CD14-positive monocyte (primary cell): ENCODE results near the gene SLC35C1. TPM values are rescaled to one million over a fixed set of nuclear protein-coding genes. Genes with fewer than 3 reads are reported as not detected.

Experiments
- DNase-seq, 3 donors: peaks; one replicate each; pipeline ENCODE4 v3.0.0-alpha.2; 2011 to 2022
- H2AFZ ChIP-seq: 2 replicates; pipeline ENCODE4 v1.6.0; 2012; ENCODE audit warnings: mild to moderate bottlenecking, low read depth, low read length, inconsistent platforms; ENCODE audit not compliant: insufficient read depth, poor library complexity, severe bottlenecking
- H3K27ac ChIP-seq, 2 donors: 1 replicate in 1 of 2; 2 replicates in 1 of 2; pipeline ENCODE4 v1.5.1; 2012 to 2013; ENCODE audit warnings: low read length in 2 of 2, control low read depth in 1 of 2, inconsistent platforms in 1 of 2, low read depth in 1 of 2, mild to moderate bottlenecking in 1 of 2
- H3K27me3 ChIP-seq, 2 donors: one replicate each; pipeline versions ENCODE4 v1.6.0 to v1.6.1; 2011 to 2013; ENCODE audit warnings: low read length in 2 of 2; ENCODE audit not compliant: control insufficient read depth in 2 of 2, insufficient read depth in 2 of 2
- H3K36me3 ChIP-seq, 2 donors: replicated peaks in 1 of 2; 1 replicate in 1 of 2; 2 replicates in 1 of 2; pipeline versions ENCODE4 v1.5.1 to v1.6.1; 2012 to 2013; ENCODE audit warnings: low read length in 2 of 2, control low read depth in 1 of 2, inconsistent platforms in 1 of 2, mild to moderate bottlenecking in 1 of 2; ENCODE audit not compliant: insufficient read depth in 2 of 2, control insufficient read depth in 1 of 2
- H3K4me1 ChIP-seq, 2 donors: 1 replicate in 1 of 2; 2 replicates in 1 of 2; pipeline versions ENCODE4 v1.5.1 to v1.6.1; 2012 to 2013; ENCODE audit warnings: low read length in 2 of 2, control low read depth in 1 of 2, inconsistent platforms in 1 of 2, mild to moderate bottlenecking in 1 of 2, moderate library complexity in 1 of 2; ENCODE audit not compliant: insufficient read depth in 2 of 2, control insufficient read depth in 1 of 2
- H3K4me2 ChIP-seq: replicated peaks from 2 replicates; pipeline ENCODE3; 2012; ENCODE audit warnings: low read length, moderate library complexity, mild to moderate bottlenecking; ENCODE audit not compliant: poor library complexity, severe bottlenecking; ENCODE audit errors: extremely low read depth
- H3K4me3 ChIP-seq, 3 experiments: fragments of 200-600 bp in 1 of 3; sonication (generic) in 1 of 3; replicated peaks in 1 of 3; 1 replicate in 2 of 3; 2 replicates in 1 of 3; pipeline ENCODE4 v1.5.1; 2011 to 2013; ENCODE audit warnings: low read length in 3 of 3, mild to moderate bottlenecking in 3 of 3, control low read depth in 2 of 3, low read depth in 2 of 3, inconsistent platforms in 1 of 3, moderate library complexity in 1 of 3
- H3K79me2 ChIP-seq: 2 replicates; pipeline ENCODE4 v1.6.0; 2012; ENCODE audit warnings: mild to moderate bottlenecking, control low read depth, inconsistent platforms, low read length, moderate library complexity; ENCODE audit not compliant: insufficient read depth
- H3K9ac ChIP-seq: 2 replicates; pipeline ENCODE4 v1.6.0; 2017; ENCODE audit warnings: low read length, mild to moderate bottlenecking; ENCODE audit not compliant: insufficient read depth, poor library complexity, severe bottlenecking
- H3K9me3 ChIP-seq, 2 donors: replicated peaks in 1 of 2; 1 replicate in 1 of 2; 2 replicates in 1 of 2; pipeline versions ENCODE4 v1.5.1 to v1.6.1; 2012 to 2013; ENCODE audit warnings: low read length in 2 of 2, control low read depth in 1 of 2; ENCODE audit not compliant: control insufficient read depth in 1 of 2, insufficient read depth in 1 of 2
- H4K20me1 ChIP-seq: 2 replicates; pipeline ENCODE4 v1.6.0; 2012; ENCODE audit warnings: mild to moderate bottlenecking, low read length, control low read depth, moderate library complexity; ENCODE audit not compliant: insufficient read depth
- H3K27ac Mint-ChIP-seq, 7 donors: one replicate each; pipeline ENCODE4 v1.8.0; 2020; ENCODE audit warnings: mild to moderate bottlenecking in 7 of 7, mixed read lengths in 7 of 7, moderate library complexity in 6 of 7, inconsistent platforms in 2 of 7
- H3K27me3 Mint-ChIP-seq, 3 donors: one replicate each; pipeline ENCODE4 v1.8.0; 2021 to 2022; ENCODE audit warnings: low read depth in 3 of 3, mild to moderate bottlenecking in 3 of 3, mixed read lengths in 3 of 3, moderate library complexity in 3 of 3, inconsistent platforms in 1 of 3
- H3K36me3 Mint-ChIP-seq, 2 donors: one replicate each; pipeline ENCODE4 v1.8.0; 2020; ENCODE audit warnings: mixed read lengths in 2 of 2, inconsistent platforms in 1 of 2, mild to moderate bottlenecking in 1 of 2
- H3K4me1 Mint-ChIP-seq: one replicate; pipeline ENCODE4 v1.8.0; 2020; ENCODE audit warnings: mild to moderate bottlenecking, mixed read lengths
- H3K4me3 Mint-ChIP-seq, 2 donors: one replicate each; pipeline ENCODE4 v1.8.0; 2020; ENCODE audit warnings: mild to moderate bottlenecking in 2 of 2, mixed read lengths in 2 of 2, moderate library complexity in 1 of 2
- H3K9me3 Mint-ChIP-seq, 7 donors: one replicate each; pipeline ENCODE4 v1.8.0; 2020 to 2022; ENCODE audit warnings: mixed read lengths in 7 of 7, mild to moderate bottlenecking in 6 of 7, moderate library complexity in 6 of 7, inconsistent platforms in 2 of 7
- CTCF ChIP-seq: fragments of 200-600 bp; IDR thresholded peaks from one replicate; pipeline ENCODE4 v1.8.0; 2022; ENCODE audit warnings: antibody characterized with exemption, mild to moderate bottlenecking
- WGBS: methylation state at CpG from one replicate; pipeline ENCODE4 v1.1.5; 2013; ENCODE audit warnings: missing lambda C conversion rate; ENCODE audit not compliant: insufficient coverage; 5-methylcytosine and 5-hydroxymethylcytosine counted together
- intact Hi-C, 2 donors: fragments of 100-400 bp; cut with micrococcal nuclease; formaldehyde crosslinking; loops; one replicate each; pipeline versions ENCODE4 v1.15.0 to v1.15.1; 2023
- polyA plus RNA-seq, 3 donors: library from polyadenylated mRNA; depleted of rRNA in 1 of 3; unstranded in 2 of 3; stranded (reverse) in 1 of 3; fragments of 300-500 nt in 2 of 3; fragments of >200 nt in 1 of 3; fragmentation: Illumina TruSeq in 2 of 3; gene quantifications; 1 replicate in 2 of 3; 2 replicates in 1 of 3; pipeline ENCODE4 v1.2.3, GENCODE V29; 2012 to 2021

Gene SLC35C1
- polyA plus RNA-seq, 3 donors = 5.0 to 14.0 (median 12.8) TPM

DNA sequence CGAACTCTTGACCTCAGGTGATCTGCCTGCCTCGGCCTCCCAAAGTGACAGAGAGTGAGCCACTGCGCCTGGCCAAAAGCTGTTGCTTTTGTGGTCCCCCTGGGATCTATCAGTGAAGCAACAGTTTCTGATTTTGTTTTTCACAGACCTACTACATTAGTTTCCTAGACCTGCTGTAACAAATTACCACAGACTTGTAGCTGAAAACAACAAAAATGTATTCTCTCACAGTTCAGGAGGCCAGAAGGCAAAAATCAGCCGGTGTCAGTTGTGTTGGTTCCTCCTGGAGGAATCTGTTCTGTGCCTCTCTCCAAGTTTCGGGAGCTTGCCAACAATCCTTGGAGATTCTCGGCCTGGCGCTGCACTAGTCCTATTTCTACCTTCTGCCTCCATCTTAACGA is 8.5 kb upstream of the SLC35C1 start:
- peaks cover 0 to 3% (median 0%) of the 10 kb centered on the region in 7 donors for H3K9me3 Mint-ChIP-seq
- H3K4me3 ChIP-seq = no peak overlapping the region
- H3K9me3 ChIP-seq = no peaks in the 10 kb centered on the region
- H3K27me3 ChIP-seq = peaks cover 0 to 3% of the 10 kb centered on the region in 2 donors
- no peak overlapping the region for H3K27ac Mint-ChIP-seq
- H3K36me3 Mint-ChIP-seq = no peaks in the 10 kb centered on the region
- no peak overlapping the region for H3K9ac ChIP-seq
- peaks cover 0 to under 1% of the 10 kb centered on the region in 2 donors for H3K4me1 ChIP-seq
- no peaks in the 10 kb centered on the region for H3K36me3 ChIP-seq
- no peak for TF ChIP-seq CTCF
- H3K4me2 ChIP-seq = no peak overlapping the region
- DNase-seq = no peak
- H3K4me1 Mint-ChIP-seq = no peaks in the 10 kb centered on the region
- no peak overlapping the region for H3K4me3 Mint-ChIP-seq
- no peak overlapping the region for H3K27ac ChIP-seq
- 98% methylated on average over 5 of the region's 8 CpGs for WGBS
- H3K79me2 ChIP-seq = no peaks in the 10 kb centered on the region
- H2AFZ ChIP-seq = no peak overlapping the region
- no peaks in the 10 kb centered on the region for H4K20me1 ChIP-seq
- peaks cover 9 to 16% (median 15%) of the 10 kb centered on the region in 3 donors for H3K27me3 Mint-ChIP-seq
- intact Hi-C loops = no loop called here

GRCh38 chr11:45798793-45799441 is 6.0 kb upstream of the SLC35C1 start:
- no peaks in the 10 kb centered on the region for H4K20me1 ChIP-seq
- Mint-ChIP-seq H3K9me3 (peaks cover 0 to 3% (median 0%) of the 10 kb centered on the region in 7 donors), H3K27ac (no peak overlapping the region), H3K4me3 (no peak overlapping the region), H3K36me3 (peaks cover 0 to 3% of the 10 kb centered on the region in 2 donors), H3K4me1 (peaks cover 3% of the 10 kb centered on the region), H3K27me3 (peaks cover 3 to 10% (median 9%) of the 10 kb centered on the region in 3 donors)
- no peak overlapping the region for H3K27ac ChIP-seq
- H3K36me3 ChIP-seq = no peaks in the 10 kb centered on the region
- no peak overlapping the region for H3K9ac ChIP-seq
- DNase-seq = no peak
- 98% methylated on average over 9 of the region's 10 CpGs for WGBS
- no peak overlapping the region for H3K4me2 ChIP-seq
- H3K4me1 ChIP-seq = peaks cover 4 to 9% of the 10 kb centered on the region in 2 donors
- no peaks in the 10 kb centered on the region for H3K27me3 ChIP-seq
- no peak for TF ChIP-seq CTCF
- H3K79me2 ChIP-seq = no peaks in the 10 kb centered on the region
- H3K4me3 ChIP-seq = no peak overlapping the region
- intact Hi-C loops = no loop called here
- no peak overlapping the region for H2AFZ ChIP-seq
- no peaks in the 10 kb centered on the region for H3K9me3 ChIP-seq
